DMS114 treated with DMSO at 0.1 percent for 48 hours (cell line): Measurements from ENCODE around the gene KCP.

Experiments used
- DNase-seq: peaks from one replicate; lab custom pipeline; 2025; ENCODE audit not compliant: unreplicated experiment; lab: John Stamatoyannopoulos, UW

Gene KCP

DNA sequence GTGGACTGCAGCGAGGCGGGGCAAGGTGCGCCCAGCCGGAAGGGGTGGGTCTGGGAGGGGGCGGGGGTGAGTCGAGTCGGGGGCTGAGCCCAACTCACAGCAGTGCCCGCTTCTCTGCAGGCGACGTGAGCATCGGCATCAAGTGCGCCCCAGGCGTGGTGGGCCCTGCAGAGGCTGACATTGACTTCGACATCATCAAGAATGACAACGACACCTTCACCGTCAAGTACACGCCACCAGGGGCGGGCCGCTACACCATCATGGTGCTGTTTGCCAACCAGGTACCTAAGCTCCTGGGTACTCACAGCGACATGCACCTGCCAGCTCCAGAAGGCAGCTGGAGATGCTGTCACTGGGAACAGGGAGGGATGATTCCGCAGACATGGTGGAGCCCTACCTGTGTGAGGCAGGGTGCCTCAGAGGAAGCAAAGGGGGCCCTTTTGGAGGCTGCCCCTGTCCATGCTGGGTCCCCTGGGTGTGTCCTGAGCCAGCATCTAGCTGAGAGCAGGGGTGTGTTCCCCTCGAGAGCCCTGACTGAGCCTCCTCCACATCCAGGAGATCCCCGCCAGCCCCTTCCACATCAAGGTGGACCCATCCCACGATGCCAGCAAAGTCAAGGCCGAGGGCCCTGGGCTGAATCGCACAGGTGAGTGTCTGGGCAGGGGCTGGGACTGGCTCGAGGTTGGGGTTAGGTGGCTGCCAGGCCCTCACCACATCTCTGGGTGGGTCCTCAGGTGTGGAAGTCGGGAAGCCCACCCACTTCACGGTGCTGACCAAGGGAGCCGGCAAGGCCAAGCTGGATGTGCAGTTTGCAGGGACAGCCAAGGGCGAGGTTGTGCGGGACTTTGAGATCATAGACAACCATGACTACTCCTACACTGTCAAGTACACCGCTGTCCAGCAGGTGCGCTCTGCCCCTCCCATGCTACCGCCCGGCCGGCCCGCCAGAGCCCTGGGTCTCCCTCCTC, 67.6 kb downstream of the KCP start:
- no peak for DNase-seq

DNA sequence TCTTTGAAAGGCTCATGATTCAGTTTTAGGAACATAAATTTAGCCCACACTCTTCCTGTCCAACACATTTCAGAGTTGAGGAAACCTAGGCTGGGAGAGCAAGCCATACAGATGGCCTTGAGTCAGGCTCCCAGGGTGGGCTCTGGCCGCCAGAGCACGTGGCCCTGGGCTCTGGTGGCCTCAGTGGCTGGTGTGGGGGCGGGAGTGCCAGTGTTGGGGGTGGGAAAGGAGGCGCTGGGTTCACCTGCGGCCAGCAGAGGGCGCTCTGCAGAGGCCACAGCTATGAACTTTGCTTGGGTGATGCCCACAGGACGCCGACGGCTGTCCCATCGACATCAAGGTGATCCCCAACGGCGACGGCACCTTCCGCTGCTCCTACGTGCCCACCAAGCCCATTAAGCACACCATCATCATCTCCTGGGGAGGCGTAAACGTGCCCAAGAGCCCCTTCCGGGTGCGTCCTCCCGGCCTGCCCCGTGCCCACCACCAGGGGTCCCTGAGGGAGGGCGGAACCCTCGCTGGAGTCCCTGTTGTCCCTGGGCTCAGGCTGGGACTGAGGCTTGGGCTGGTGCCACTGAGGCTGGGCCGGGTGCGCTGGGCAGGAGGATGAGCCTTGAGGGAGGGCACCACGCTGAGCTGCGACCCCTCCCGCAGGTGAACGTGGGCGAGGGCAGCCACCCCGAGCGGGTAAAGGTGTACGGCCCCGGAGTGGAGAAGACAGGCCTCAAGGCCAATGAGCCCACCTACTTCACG, 68.4 kb downstream of the KCP start:
- no peak for DNase-seq

DNA sequence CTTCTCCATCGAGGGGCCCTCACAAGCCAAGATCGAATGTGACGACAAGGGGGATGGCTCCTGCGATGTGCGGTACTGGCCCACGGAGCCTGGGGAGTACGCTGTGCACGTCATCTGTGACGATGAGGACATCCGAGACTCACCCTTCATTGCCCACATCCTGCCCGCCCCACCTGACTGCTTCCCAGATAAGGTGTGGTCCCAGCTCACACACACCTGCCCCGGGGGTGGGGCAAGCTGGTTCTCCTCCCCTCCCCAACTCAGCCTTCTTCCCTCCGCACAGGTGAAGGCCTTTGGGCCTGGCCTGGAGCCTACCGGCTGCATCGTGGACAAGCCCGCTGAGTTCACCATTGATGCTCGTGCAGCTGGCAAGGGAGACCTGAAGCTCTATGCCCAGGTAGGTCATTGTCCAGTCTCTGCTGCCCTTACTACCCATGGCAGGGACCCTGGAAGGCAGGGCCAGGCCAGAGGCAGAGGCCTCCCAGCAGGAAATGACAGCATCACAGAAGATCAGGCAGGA, 69.3 kb downstream of the KCP start:
- DNase-seq, result no peak

DNA sequence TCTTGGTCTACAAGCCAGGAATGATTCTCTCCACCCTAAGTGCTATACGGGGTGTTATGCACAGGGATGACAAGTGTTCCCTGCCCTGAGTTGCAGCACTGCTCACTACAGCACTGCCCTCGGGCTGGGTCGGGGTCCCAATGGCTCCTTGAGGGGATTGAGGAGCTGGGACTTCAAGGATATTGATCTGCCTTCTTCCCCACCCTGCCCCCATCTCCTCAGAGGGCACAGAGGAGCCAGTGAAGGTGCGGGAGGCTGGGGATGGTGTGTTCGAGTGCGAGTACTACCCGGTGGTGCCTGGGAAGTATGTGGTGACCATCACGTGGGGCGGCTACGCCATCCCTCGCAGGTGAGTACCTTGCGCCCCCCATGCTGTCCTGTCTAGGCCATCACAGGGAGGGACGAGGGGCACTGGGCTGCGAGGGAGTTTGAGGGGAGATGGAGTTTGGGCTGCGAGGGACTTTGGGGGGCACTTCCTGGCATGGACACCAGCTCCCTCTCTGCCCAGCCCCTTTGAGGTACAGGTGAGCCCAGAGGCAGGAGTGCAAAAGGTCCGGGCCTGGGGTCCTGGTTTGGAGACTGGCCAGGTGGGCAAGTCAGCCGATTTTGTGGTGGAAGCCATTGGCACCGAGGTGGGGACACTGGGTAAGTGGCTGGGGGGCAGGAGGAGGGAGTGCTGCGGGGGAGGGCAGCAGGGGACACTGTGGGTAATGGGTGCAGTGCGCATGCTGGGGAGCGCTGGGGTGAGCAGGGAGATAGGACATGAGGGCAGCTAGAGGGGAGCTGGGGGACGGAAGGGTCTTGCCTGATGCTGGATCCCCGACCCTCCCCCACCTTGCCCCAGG, 70.0 kb downstream of the KCP start:
- no peak for DNase-seq

DNA sequence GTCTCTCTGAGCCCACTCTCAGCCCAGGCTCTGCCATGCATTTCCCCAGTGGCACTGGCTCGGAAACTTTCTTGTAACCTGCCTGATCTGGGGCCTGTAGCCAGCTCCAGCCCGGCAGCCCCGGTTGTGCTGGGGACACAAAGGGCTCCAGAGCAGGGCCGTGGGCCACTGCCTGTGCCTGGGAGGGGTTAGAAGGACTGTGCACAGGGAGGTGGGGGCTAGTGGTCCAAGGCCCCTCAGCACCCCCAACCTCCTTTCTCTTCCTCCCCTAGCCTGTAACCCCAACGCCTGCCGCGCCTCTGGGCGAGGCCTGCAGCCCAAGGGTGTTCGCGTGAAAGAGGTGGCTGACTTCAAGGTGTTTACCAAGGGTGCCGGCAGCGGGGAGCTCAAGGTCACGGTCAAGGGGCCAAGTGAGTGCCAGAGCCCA, 70.7 kb downstream of the KCP start:
- DNase-seq, result no peak

DNA sequence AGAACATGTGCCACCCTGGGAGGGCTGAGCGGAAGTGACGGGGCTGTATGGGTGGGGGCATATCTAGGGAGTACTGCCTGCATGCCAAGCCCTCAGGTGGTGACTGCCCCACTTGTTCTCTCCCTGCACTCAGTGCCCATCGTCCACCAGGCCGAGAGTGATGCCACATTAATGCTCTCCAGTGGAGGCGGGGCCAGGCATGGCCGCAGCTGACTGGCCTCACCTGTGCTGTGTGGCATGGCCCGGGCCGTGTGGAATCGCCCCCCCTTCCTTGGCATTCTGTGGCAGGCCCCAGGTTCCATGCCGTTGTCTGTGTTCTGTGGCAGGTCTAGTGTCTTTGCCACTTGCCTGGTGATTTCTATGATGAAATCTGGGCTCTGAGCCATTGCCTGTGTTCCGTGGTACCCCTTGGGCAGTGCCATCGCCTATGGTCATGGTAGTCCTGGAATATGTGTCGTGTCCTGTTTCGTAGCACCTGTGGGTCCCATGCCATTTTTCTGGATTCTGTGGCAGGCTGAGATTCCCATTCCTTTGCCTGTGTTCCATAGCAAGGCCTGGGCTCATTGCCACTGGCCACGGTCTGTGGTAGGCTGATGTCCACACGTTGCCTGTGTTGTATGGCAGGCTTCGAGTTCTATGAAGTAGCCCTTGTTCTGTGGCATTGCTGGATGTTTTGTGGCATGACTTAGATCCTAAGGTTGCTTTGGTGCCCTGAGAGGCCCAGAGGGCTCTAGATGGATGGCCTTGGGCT, 71.4 kb downstream of the KCP start:
- no peak for DNase-seq

DNA sequence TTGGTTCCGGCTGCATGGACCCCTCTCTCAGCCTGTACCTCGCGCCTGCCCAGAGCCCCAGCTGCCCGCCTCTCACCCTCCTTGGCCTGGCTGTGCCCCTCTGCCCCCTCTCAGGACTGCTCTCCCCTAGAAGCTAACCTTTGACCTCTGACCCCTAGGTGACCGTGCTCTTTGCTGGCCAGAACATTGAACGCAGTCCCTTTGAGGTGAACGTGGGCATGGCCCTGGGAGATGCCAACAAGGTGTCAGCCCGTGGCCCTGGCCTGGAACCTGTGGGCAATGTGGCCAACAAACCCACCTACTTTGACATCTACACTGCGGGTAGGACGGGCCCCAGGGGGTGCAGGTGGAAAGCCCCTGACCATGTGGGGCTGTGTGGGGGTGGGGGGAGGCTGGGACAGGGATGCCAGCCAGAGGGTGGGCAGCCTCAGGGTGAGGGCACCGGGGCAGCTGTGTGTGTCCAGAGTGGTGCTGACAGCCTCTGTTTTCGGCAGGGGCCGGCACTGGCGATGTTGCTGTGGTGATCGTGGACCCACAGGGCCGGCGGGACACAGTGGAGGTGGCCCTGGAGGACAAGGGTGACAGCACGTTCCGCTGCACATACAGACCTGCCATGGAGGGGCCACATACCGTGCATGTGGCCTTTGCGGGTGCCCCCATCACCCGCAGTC, 72.3 kb downstream of the KCP start:
- no peak for DNase-seq

DNA sequence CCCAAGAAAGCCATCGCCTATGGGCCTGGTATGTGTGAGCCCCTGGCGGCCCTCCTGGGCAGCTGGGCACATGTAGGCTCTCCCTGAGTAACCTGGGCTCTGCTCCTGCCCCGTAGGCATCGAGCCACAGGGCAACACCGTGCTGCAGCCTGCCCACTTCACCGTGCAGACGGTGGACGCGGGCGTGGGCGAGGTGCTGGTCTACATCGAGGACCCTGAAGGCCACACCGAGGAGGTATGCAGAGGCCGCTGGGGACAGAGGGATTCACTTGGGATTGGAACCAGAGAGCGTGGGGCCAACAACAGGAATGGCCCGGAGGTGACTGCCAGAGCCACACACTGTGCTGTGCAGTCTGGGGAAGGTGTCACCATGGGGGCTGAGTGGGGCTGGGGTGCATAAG, 73.0 kb downstream of the KCP start:
- no peak for DNase-seq

DNA sequence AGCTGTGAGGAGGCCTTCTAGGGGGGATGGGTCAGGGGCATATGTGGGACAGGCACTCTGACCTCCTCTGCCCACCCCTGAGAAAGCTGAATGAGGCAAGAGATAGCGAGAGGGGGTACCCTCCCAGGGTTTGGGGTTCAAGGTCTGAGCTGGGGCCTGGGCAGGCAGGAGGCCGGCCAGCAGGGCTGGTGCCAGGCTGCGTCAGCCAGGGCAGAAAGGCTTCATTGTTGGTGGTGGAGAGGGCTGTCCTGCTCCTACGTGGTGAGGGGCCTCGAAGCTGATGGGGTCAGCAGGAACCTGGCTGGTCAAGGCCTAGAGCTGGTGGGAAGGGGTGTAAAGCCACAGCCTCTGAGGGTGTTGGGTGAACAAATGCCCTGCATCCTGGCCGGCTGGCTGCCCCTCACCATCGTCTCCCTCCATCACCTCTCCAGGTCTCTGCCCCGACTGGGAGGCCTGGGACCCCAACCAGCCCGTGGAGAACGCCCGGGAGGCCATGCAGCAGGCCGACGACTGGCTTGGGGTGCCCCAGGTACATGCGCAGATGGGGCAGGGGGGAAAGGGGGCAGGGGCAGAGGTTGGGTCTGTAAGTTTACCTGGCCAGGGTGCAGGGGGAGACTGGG, 73.7 kb downstream of the KCP start:
- DNase-seq, result no peak

DNA sequence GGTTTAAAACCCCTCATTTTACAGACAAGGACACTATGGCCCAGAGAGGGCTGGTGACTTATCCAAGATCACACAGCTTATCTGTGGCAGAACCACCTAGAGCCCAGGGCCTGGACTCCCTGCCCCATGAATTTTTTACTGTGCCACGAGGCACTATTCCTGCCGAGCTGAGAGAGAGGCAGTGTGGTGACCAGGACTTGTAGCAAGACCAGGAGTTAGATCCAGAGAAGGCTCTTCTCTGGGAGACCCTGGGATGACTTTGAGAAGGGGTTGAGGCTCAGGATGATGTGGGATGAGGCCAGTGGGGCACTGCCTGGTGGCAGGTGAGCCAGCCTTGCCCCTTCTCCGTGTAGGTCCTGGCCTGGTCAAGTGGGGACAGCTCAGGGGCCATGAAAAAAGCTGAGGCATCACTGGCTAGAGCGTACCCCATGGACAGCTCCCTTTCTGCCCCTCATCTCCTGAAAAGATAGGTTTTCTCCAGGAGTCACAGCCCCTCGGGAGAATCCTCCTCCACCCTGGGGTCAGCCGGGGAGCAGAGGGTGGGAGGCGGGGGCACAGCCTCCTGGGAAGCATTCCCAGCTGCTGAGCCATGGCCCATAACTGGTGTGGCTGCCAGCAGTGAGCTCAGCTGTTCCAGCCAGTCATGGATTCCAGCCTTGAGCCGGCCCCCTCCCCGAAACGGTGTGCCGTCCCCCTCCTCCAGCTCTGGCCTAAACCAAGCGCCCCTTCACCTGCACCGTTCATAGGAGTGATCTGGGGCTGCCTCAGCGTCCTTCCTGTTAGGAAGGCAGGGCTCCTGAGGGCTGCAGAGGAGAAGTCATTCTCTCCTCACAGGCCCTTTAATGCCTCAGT, 74.5 kb downstream of the KCP start:
- DNase-seq, result no peak

DNA sequence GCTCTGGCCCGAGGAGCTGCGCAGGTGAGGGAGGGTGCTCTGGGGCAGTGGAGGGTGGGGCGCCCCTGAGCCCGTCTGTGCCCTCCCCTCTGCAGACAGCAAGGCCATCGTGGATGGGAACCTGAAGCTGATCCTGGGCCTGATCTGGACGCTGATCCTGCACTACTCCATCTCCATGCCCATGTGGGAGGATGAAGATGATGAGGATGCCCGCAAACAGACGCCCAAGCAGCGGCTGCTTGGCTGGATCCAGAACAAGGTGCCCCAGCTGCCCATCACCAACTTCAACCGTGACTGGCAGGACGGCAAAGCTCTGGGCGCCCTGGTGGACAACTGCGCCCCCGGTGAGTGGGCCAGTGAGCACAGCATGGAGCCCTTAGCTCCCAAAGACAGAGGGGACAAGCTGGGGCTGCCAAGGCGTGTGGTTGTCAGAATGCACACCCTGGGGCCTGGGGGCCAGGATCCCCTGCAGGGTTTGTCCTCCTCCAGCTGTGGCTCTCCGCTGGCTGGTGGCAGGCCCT, 75.2 kb downstream of the KCP start:
- no peak for DNase-seq

DNA sequence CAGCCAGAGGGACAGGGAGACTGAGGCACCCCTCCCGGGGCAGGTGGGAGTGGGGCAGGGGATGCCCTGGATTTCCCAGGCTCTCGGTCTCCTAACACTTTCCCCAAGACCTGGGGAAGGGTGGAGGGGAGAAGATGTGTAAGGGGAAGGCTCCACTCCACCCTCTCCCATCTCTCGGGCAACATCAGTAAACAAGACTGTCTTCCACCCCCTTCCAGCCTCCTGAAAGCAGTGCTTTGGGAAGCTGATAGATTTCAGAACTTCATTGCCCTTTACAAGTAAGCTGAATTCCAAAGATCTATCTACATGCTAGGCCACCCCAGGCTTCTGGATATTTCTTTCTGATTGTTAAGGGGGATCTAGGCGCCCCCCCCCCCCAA, 76.6 kb downstream of the KCP start:
- DNase-seq, result no peak

DNA sequence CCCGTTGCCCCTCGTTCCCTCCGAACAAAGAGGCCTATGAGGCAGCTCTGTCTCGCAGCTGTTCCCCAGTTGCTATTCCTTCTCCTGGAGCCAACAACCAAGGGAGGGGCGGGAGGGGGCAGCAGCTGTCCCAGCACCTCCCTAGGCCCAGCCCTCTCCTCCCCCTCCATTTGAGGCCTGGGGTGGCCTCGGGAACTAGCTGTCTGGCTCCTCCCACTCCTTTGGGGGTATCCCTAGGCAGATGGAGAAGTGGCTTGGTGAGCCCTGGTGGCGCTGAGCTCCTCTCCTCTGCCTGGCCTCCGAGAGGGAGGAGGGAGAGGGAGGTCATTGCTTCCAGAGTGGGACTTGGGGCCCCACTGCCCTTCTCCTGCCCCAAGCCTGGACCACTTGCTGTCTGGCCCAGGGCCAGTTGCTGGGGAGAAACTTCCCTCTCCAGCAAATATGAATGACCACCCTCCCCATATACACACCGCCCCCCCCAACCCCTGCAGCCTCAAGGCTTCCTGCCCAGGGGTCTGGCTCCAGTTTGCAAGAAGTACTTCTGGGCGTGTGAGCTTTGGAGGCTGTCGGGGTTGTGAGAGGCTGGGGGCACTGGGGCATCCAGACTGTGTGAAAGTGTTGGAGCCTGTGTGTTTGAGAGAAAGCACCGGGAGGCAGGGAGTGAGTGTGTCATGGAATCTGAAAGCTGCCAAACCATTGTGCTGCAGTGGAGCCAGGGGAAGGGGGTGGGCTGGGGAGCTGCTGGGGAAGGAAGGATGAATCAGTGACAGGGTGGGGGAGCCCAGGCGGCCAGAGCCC, 77.2 kb downstream of the KCP start:
- no peak for DNase-seq

DNA sequence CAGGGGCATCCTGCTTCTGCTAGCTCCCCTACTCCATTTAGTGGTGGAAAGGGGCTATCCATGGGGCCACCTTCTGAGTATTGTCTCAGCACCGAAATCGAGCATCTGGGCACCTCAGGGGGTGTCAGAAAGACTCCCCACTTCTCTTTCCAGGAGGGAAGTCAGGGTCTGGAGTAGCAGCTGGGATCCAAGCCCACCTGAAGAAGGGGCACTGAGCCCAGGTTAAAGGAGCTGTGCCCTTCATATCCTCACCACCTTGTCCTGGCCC, 77.7 kb downstream of the KCP start:
- no peak for DNase-seq

DNA sequence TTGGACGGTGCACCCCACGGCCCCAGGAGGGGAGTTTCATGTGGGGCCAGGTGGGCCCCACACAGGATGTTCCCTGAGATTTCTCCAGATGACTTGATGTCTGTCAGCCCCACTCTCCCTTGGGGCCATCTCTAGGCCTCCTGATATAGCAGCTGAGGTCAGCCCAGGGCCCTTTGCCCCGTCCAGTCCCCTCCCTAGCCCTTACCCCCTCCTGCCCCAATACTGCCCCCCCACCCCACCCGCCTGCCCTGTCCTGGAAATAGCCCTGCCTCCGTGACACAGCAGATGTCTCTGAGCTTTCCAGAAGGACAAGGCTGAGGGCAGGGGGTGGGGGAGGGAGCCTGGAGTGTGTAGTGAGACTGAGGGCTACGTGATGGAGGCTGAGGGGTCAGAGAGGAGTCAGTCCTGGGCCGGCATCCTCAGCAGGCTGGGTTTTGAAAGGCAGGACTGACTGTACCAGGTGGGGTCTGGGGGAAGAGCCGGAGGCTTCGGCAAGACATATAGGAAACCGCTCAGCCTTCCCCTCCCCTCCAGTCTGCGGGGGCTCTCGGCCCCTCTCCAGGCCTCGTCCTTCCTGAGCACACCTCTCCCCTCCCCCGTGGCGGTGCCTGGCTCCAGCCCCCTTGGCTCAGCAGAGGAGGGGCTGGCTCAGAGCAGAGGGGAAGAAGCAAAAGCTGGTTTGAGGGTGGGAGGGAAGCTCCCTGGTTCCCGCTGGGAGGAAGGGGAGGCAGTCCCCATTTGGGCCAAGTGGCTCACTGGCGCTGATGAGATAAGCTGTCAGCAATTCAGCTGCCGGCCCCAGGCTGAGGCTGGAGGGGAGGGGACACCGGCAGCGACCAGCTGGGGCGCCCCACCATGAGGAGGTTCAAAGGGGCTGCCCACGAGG, 78.3 kb downstream of the KCP start:
- no peak for DNase-seq

DNA sequence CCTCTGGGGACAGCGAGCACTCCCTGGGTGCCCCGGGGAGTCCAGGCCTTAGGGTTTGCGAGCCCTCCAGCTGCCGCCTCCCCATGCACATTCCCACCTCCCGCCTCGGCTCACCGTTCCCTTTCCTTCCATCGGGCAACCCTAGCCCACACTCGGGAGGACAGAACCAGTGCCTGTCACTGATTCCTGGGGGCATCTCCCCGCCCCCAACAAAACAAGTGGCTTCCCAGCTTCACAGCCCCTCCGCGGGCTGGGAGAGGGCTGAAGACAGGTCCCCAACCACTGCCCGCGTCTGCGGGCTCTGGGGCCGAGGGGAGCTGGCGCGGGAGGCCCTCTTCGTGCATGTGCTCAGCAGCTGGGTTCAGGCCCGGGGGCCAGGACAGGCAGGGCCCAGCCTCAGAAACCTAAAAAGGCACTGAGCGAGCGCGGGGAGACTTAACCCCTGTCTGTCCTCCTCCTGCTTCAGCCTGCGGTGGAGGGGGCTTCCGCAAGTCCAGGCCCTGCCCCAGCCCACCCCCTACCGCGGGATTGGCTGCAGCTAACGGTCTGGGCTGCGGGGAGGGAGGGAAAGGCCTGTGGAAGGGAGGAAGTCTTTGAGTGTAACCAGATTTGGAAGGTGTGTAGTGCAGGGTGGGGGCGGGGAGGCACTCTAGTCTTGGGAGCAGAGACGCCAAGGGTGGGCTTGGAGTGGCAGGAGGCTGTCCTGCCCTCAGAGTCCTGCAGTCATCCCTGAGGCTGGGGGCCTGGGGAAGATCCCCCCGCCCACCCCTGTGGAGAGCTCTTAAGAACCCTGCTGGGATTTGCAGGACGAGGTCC, 79.1 kb downstream of the KCP start:
- no peak for DNase-seq
